Kidney epithelial cell (primary cell): Measurements from ENCODE around the gene CSRNP3. TPM values are rescaled to one million over a fixed set of nuclear protein-coding genes. Genes with fewer than 3 reads are reported as not detected.

Experiments
- DNase-seq: peaks from one replicate; pipeline ENCODE4 v3.0.0-alpha.2; 2010; ENCODE audit warnings: low read depth
- H3K27me3 ChIP-seq: 2 replicates; pipeline ENCODE4 v1.6.0; 2011; ENCODE audit warnings: low read length; ENCODE audit not compliant: control insufficient read depth, insufficient read depth
- H3K36me3 ChIP-seq: 2 replicates; pipeline ENCODE4 v1.5.1; 2011; ENCODE audit warnings: low read length; ENCODE audit not compliant: control insufficient read depth, insufficient read depth
- H3K4me3 ChIP-seq: 2 replicates; pipeline ENCODE4 v1.5.1; 2011; ENCODE audit warnings: low read depth, mild to moderate bottlenecking, control low read depth, low read length
- CTCF ChIP-seq: IDR thresholded peaks from 2 replicates; pipeline ENCODE4 v1.5.1; 2011; ENCODE audit warnings: mild to moderate bottlenecking, moderate library complexity, low read length, control low read depth, inconsistent platforms; ENCODE audit not compliant: insufficient read depth, poor library complexity, severe bottlenecking
- total RNA-seq: library from RNA; depleted of rRNA; stranded (reverse); fragments of >200 nt; gene quantifications from 2 replicates; pipeline ENCODE4 v1.2.3, GENCODE V29; 2015

CSRNP3 gene
- total RNA-seq, 1 donor from 2014 or later = 1.6 TPM

GRCh38 chr2:165547900-165548299, 78.4 kb downstream of the CSRNP3 start:
- Histone ChIP-seq H3K36me3 (no peaks in the 10 kb centered on the region), H3K4me3 (no peak overlapping the region), H3K27me3 (no peaks in the 10 kb centered on the region)
- no peak for DNase-seq
- TF ChIP-seq CTCF = no peak

GRCh38 chr2:165549619-165550018, 80.1 kb downstream of the CSRNP3 start:
- no peaks in the 10 kb centered on the region for H3K36me3 ChIP-seq
- no peak overlapping the region for H3K4me3 ChIP-seq
- DNase-seq = no peak
- TF ChIP-seq CTCF = no peak
- no peaks in the 10 kb centered on the region for H3K27me3 ChIP-seq

- Histone ChIP-seq H3K27me3 (no peaks in the 10 kb centered on the region), H3K4me3 (no peak overlapping the region), H3K36me3 (no peaks in the 10 kb centered on the region)
- TF ChIP-seq CTCF = no peak
- no peak for DNase-seq
These were observed 89.3 kb downstream of the CSRNP3 start for GRCh38 chr2:165558832-165559231.

DNA sequence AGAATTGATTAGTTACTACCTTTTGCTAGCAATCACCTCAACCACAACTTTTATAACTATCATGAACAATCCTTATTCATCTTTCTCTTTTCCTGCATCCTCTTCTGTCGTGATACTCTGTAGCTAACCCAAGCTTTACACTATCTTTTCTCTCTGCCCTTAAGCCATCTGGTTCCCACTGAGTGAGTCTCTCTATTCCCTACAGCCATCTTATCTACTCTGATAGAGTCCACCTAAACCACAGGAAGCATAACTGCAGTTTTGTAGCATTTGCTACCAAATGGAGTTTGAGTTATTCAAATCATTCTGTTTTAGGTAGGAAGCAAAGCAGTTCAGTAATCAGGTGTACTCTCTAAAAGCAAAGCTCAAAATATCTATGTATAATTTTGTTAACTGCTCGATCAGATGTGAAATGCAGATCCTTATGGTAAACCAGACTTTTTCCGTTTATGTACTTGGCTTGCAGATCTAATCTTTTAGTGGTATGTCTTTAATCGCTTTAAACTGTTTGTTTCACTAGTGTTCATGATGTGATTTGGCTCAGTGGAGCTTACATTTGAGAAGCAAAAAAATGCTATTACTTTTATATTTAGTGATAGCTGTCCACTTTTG, 91.0 kb downstream of the CSRNP3 start:
- DNase-seq = no peak
- Histone ChIP-seq H3K36me3 (no peaks in the 10 kb centered on the region), H3K4me3 (no peak overlapping the region), H3K27me3 (no peaks in the 10 kb centered on the region)
- TF ChIP-seq CTCF = no peak

DNA sequence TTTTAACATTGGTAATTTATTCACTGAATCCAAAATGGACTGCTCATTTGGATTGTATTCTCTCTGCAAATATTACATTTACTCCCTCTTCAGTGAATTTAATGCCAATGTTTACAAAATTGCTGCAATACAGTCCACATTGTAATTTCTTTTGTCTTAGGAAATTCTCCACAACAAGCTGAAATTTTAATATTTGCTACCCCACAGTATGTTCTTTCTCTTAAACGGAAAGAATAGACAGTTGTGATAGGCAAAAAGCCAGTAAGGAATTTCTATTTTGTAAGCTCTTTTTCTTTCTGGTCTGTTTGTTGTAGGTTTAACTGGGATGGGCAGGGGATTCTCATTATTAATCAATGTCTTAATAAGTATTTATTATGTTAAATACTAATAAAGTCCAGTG, 92.0 kb downstream of the CSRNP3 start:
- Histone ChIP-seq H3K27me3 (no peaks in the 10 kb centered on the region), H3K36me3 (no peaks in the 10 kb centered on the region), H3K4me3 (no peak overlapping the region)
- no peak for TF ChIP-seq CTCF
- no peak for DNase-seq

- Histone ChIP-seq H3K4me3 (no peak overlapping the region), H3K27me3 (no peaks in the 10 kb centered on the region), H3K36me3 (no peaks in the 10 kb centered on the region)
- no peak for TF ChIP-seq CTCF
- no peak for DNase-seq
These were observed 92.7 kb downstream of the CSRNP3 start for GRCh38 chr2:165562233-165562632.
